Measurements from ENCODE around the gene SLC8A3. TPM values are rescaled to one million over a fixed set of nuclear protein-coding genes. Genes with fewer than 3 reads are reported as not detected.

Gene SLC8A3
- total RNA-seq, 1 experiment from 2014 or later = not detected

GRCh38 chr14:70013271-70013873 lies 175.4 kb downstream of the SLC8A3 start (continued):
- no peak for TF ChIP-seq TCF7L2 (IDR thresholded peaks at IDR 0.05; ENCODE audit: low read depth, low read length)

- H3K27me3 ChIP-seq (ENCODE audit: control insufficient read depth, insufficient read depth, low read length) = peaks cover 5% of the 10 kb centered on the region; the same call in 1 of the 2 replicates
- no peak for TF ChIP-seq CTCF (IDR thresholded peaks at IDR 0.05)
- TF ChIP-seq TCF7L2 (IDR thresholded peaks at IDR 0.05; ENCODE audit: low read depth, low read length) = no peak
- TF ChIP-seq REST (IDR thresholded peaks at IDR 0.05; ENCODE audit: insufficient read depth in 1 of 2, low read depth in 2 of 2, low read length in 1 of 2) = no peak
- TF ChIP-seq POLR2AphosphoS5 (IDR thresholded peaks at IDR 0.05; ENCODE audit: low read depth, low read length) = no peak
- TF ChIP-seq SIN3A (IDR thresholded peaks at IDR 0.05; ENCODE audit: borderline replicate concordance, insufficient read depth, low read depth, low read length) = no peak
- H3K27ac ChIP-seq (ENCODE audit: low read length) = no peak overlapping the region
- intact Hi-C loops (cut with micrococcal nuclease; ENCODE audit: unreplicated experiment) = no loop called here
- DNase-seq (ENCODE audit: low read depth, low spot score) (no peak), ATAC-seq (no peak)
- no peaks in the 10 kb centered on the region for H3K36me3 ChIP-seq (ENCODE audit: control insufficient read depth, insufficient read depth, low read length)
- CTCF ChIA-PET = no interaction called here
- BruUV-seq (replicated peaks) = no TSS peak
- H3K4me1 ChIP-seq (ENCODE audit: control insufficient read depth, insufficient read depth, low read length) = no peaks in the 10 kb centered on the region
- in situ Hi-C loops (cut with HindIII; ENCODE audit: low pct_unique_long_range_greater_than_20kb, low sequenced_read_pairs) = no loop called here
- H3K9me3 ChIP-seq (ENCODE audit: control insufficient read depth, insufficient read depth, low read depth, low read length) = no peaks in the 10 kb centered on the region
- no peak overlapping the region for H3K4me3 ChIP-seq (ENCODE audit: low read depth in 2 of 2, low read length in 2 of 2)
- POLR2A ChIA-PET = no interaction called here
These were observed 177.0 kb downstream of the SLC8A3 start for GRCh38 chr14:70011708-70012107.

GRCh38 chr14:70011098-70011497 lies 177.7 kb downstream of the SLC8A3 start:
- POLR2A ChIA-PET = no interaction called here
- ATAC-seq (no peak), DNase-seq (ENCODE audit: low read depth, low spot score) (no peak)
- no TSS peak for BruUV-seq (replicated peaks)
- Histone ChIP-seq H3K4me3 (ENCODE audit: low read depth in 2 of 2, low read length in 2 of 2) (no peak overlapping the region), H3K9me3 (ENCODE audit: control insufficient read depth, insufficient read depth, low read depth, low read length) (no peaks in the 10 kb centered on the region), H3K36me3 (ENCODE audit: control insufficient read depth, insufficient read depth, low read length) (no peaks in the 10 kb centered on the region), H3K27me3 (ENCODE audit: control insufficient read depth, insufficient read depth, low read length) (peaks cover 5% of the 10 kb centered on the region; the same call in 1 of the 2 replicates), H3K4me1 (ENCODE audit: control insufficient read depth, insufficient read depth, low read length) (no peaks in the 10 kb centered on the region), H3K27ac (ENCODE audit: low read length) (no peak overlapping the region)
- intact Hi-C loops (cut with micrococcal nuclease; ENCODE audit: unreplicated experiment) = no loop called here
- TF ChIP-seq SIN3A (IDR thresholded peaks at IDR 0.05; ENCODE audit: borderline replicate concordance, insufficient read depth, low read depth, low read length) = no peak
- TF ChIP-seq POLR2AphosphoS5 (IDR thresholded peaks at IDR 0.05; ENCODE audit: low read depth, low read length) = no peak
- TF ChIP-seq CTCF (IDR thresholded peaks at IDR 0.05) = no peak
- TF ChIP-seq TCF7L2 (IDR thresholded peaks at IDR 0.05; ENCODE audit: low read depth, low read length) = no peak
- no peak for TF ChIP-seq REST (IDR thresholded peaks at IDR 0.05; ENCODE audit: insufficient read depth in 1 of 2, low read depth in 2 of 2, low read length in 1 of 2)
- CTCF ChIA-PET = no interaction called here
- in situ Hi-C loops (cut with HindIII; ENCODE audit: low pct_unique_long_range_greater_than_20kb, low sequenced_read_pairs) = no loop called here
